Small intestine (tissue), 7 donors: Measurements from ENCODE around the gene NCDN. TPM values are rescaled to one million over a fixed set of nuclear protein-coding genes. Genes with fewer than 3 reads are reported as not detected.

ENCODE experiments used
- DNase-seq, 2 donors: peaks; one replicate each; pipeline versions ENCODE4 v3.0.0 to v3.0.0-alpha.2; 2013
- FAIRE-seq: peaks from 2 replicates; lab custom pipeline; 2012; peaks lifted over from hg19 to GRCh38; lab: Jason Lieb, UNC
- H3K27ac ChIP-seq, 3 donors: one replicate each; pipeline ENCODE4 v1.5.1; 2013; ENCODE audit warnings: low read length in 2 of 3, mild to moderate bottlenecking in 2 of 3, control low read depth in 1 of 3, inconsistent platforms in 1 of 3, low read depth in 1 of 3, moderate library complexity in 1 of 3
- H3K27me3 ChIP-seq, 3 donors: one replicate each; pipeline ENCODE4 v1.6.1; 2013; ENCODE audit warnings: low read length in 3 of 3, inconsistent platforms in 1 of 3; ENCODE audit not compliant: control insufficient read depth in 3 of 3, insufficient read depth in 3 of 3
- H3K36me3 ChIP-seq, 3 donors: one replicate each; pipeline ENCODE4 v1.6.1; 2013; ENCODE audit warnings: low read length in 3 of 3, inconsistent platforms in 1 of 3, low read depth in 1 of 3, mild to moderate bottlenecking in 1 of 3, moderate library complexity in 1 of 3; ENCODE audit not compliant: control insufficient read depth in 3 of 3, insufficient read depth in 2 of 3
- H3K4me1 ChIP-seq, 3 donors: one replicate each; pipeline ENCODE4 v1.6.1; 2013; ENCODE audit warnings: low read length in 2 of 3, inconsistent platforms in 1 of 3, low read depth in 1 of 3, mild to moderate bottlenecking in 1 of 3, moderate library complexity in 1 of 3; ENCODE audit not compliant: control insufficient read depth in 3 of 3, insufficient read depth in 2 of 3
- H3K4me3 ChIP-seq, 3 donors: one replicate each; pipeline ENCODE4 v1.5.1; 2013; ENCODE audit warnings: low read length in 3 of 3, control low read depth in 1 of 3, inconsistent platforms in 1 of 3, low read depth in 1 of 3, mild to moderate bottlenecking in 1 of 3, moderate library complexity in 1 of 3
- H3K9me3 ChIP-seq, 2 donors: one replicate each; pipeline ENCODE4 v1.6.1; 2013; ENCODE audit warnings: low read depth in 1 of 2, low read length in 1 of 2; ENCODE audit not compliant: control insufficient read depth in 2 of 2, insufficient read depth in 1 of 2
- WGBS, 3 donors: extraction: QIAGEN DNeasy Blood & Tissue Kit; methylation state at CpG; one replicate each; pipeline ENCODE4 v1.1.7; 2013; 5-methylcytosine and 5-hydroxymethylcytosine counted together
- polyA plus RNA-seq, 4 donors: library from polyadenylated mRNA; stranded (reverse) in 3 of 4; unstranded in 1 of 4; fragments of 200-250 nt in 3 of 4; fragments of 120-200 nt in 1 of 4; gene quantifications; one replicate each; pipeline versions ENCODE4 v1.2.1 to v1.2.3, GENCODE V29; 2013
- donor health status: healthy with polysubstance abuse.
- donor health status: control.
- donor health status: control.
- donor health status: Bipolar disorder and iron deficiency.
- donor health status: healthy.

The NCDN gene
- polyA plus RNA-seq, 4 donors: 2.4 to 10.9 (median 5.4) TPM

- no peak overlapping the region for H3K4me3 ChIP-seq
- no peaks in the 10 kb centered on the region for H3K9me3 ChIP-seq
- peaks cover 0 to 7% (median 0%) of the 10 kb centered on the region in 3 donors for H3K4me1 ChIP-seq
- DNase-seq (no peak), FAIRE-seq (no peak)
- H3K27me3 ChIP-seq: no peaks in the 10 kb centered on the region
- H3K27ac ChIP-seq: no peak overlapping the region
- peaks cover 0 to 59% (median 0%) of the 10 kb centered on the region in 3 donors for H3K36me3 ChIP-seq
- WGBS, 3 donors: 90 to 95% (median 93%) methylated on average over 14 to 15 of the region's 15 CpGs
These were observed 4.5 kb downstream of the NCDN start for GRCh38 chr1:35561972-35562680.

DNA sequence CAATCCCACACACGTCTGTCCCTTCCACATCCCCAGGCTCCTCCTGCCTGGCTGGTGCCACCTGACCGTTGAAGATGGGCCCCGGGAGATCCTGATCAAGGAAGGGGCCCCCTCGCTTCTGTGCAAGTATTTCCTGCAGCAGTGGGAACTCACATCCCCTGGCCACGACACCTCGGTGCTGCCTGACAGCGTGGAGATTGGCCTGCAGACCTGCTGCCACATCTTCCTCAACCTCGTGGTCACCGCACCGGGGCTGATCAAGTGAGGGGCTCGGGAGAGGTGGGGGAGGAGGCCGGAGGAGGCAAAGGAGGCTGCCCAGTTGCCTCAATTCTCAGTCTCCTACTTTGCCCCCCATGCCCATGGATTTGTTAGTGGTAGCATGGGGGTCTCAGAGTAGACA, 5.6 kb downstream of the NCDN start:
- 71 to 85% (median 74%) methylated on average over 12 of the region's 12 CpGs for WGBS, 3 donors

DNA sequence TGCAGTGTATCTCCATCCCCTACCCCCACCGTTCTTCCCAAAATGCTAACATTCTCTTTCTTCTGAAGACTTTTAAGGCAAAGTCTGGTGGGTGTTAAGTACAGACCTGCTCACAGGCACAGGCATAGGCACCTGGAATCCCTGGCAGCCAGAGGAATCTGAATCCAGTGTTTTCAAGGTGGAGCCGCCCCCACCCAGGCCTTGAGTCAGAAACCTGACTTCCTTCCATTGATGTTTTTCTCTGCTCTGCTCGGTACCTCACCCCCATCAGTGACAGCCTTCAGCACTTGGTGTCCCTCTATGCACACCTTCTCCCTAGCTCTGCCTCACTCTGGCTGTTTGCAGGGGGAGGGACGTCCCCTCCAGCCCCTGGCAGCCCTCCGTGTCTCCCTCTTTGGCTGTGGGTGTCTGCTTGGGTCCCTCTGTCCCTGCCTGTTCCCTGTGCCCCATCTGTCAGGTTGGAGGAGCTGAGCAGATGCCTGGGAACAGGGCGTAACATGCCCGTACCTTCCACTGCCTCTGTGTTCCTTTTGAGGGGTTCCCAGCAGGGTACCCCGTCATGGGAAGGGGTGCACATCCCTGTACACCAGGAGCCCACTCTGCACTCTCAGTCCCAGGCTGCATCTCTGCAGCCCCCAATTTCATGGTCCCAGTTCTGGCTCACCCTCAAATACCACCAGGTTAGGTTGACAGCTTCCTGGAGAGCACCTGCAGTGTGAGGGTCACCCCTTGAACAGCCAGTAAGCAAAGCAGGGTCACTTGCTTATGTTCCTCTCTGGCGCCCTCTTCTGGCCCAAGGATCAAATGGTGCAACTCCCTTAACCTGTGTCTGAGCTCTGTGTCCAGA, 6.7 kb downstream of the NCDN start:
- WGBS, 3 donors: 80 to 83% (median 81%) methylated on average over 9 of the region's 9 CpGs
- Histone ChIP-seq H3K36me3 (peaks cover 0 to 61% (median 0%) of the 10 kb centered on the region in 3 donors), H3K27me3 (no peaks in the 10 kb centered on the region), H3K4me3 (no peak overlapping the region), H3K9me3 (no peaks in the 10 kb centered on the region), H3K27ac (no peak overlapping the region), H3K4me1 (no peaks in the 10 kb centered on the region)
- DNase-seq: peak; percentile 77 to 83
- FAIRE-seq: no peak

More for the DNA sequence above, 5.6 kb downstream of the NCDN start:
- Histone ChIP-seq H3K27me3 (no peaks in the 10 kb centered on the region), H3K9me3 (no peaks in the 10 kb centered on the region), H3K4me1 (peaks cover 0 to 5% (median 0%) of the 10 kb centered on the region in 3 donors), H3K4me3 (no peak overlapping the region), H3K36me3 (peaks cover 0 to 61% (median 0%) of the 10 kb centered on the region in 3 donors), H3K27ac (no peak overlapping the region)
- DNase-seq (no peak), FAIRE-seq (no peak)

- no peak overlapping the region for H3K27ac ChIP-seq
- peaks cover 0 to 61% (median 0%) of the 10 kb centered on the region in 3 donors for H3K36me3 ChIP-seq
- WGBS, 3 donors: 87 to 90% (median 89%) methylated on average over 27 to 28 of the region's 28 CpGs
- DNase-seq (no peak), FAIRE-seq (no peak)
- H3K9me3 ChIP-seq: no peaks in the 10 kb centered on the region
- peaks cover 0 to 3% (median 0%) of the 10 kb centered on the region in 3 donors for H3K27me3 ChIP-seq
- no peak overlapping the region for H3K4me3 ChIP-seq
- H3K4me1 ChIP-seq: no peaks in the 10 kb centered on the region
These were observed 7.5 kb downstream of the NCDN start for GRCh38 chr1:35564884-35565741.

DNA sequence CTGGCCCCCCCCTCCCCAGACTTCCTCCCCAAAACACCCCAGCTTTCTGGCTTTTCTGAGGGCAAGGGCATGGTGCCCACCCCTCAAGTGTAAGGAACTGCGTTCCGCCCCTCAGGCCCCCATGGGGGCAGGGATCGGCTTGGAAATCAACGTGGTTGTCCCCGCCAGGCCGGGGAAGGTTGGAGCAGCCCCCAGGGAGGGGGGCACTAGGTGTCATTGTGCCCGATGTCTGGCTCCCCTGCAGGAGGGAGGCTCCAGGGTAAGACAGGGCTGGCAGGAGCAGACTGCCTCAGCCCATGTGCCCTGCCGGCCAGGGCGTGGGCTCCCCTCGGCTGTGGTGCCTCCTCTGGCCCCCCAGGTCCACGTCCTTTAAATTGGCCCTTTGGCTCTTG, 8.1 kb downstream of the NCDN start:
- Histone ChIP-seq H3K36me3 (peaks cover 0 to 55% (median 0%) of the 10 kb centered on the region in 3 donors), H3K4me1 (no peaks in the 10 kb centered on the region), H3K27ac (no peak overlapping the region), H3K4me3 (no peak overlapping the region), H3K9me3 (no peaks in the 10 kb centered on the region), H3K27me3 (peaks cover 0 to 9% (median 0%) of the 10 kb centered on the region in 3 donors)
- WGBS, 3 donors: 93 to 96% (median 94%) methylated on average over 11 of the region's 11 CpGs
- FAIRE-seq: no peak
- DNase-seq: no peak

GRCh38 chr1:35567947-35568558, 10.5 kb downstream of the NCDN start:
- Histone ChIP-seq H3K36me3 (peaks cover 0 to 33% (median 0%) of the 10 kb centered on the region in 3 donors), H3K27ac (no peak overlapping the region), H3K27me3 (peaks cover 0 to 33% (median 11%) of the 10 kb centered on the region in 3 donors), H3K4me3 (no peak overlapping the region), H3K4me1 (peaks cover 0 to 4% (median 0%) of the 10 kb centered on the region in 3 donors), H3K9me3 (no peaks in the 10 kb centered on the region)
- no peak for DNase-seq
- WGBS, 3 donors: 73 to 84% (median 73%) methylated on average over 9 of the region's 9 CpGs
- FAIRE-seq: no peak

GRCh38 chr1:35568975-35569395, 11.4 kb downstream of the NCDN start:
- H3K4me1 ChIP-seq: peaks cover 0 to 4% (median 0%) of the 10 kb centered on the region in 3 donors
- WGBS, 3 donors: 17 to 25% (median 25%) methylated on average over 4 of the region's 4 CpGs
- peaks cover 0 to 40% (median 15%) of the 10 kb centered on the region in 3 donors for H3K27me3 ChIP-seq
- no peak overlapping the region for H3K4me3 ChIP-seq
- H3K27ac ChIP-seq: no peak overlapping the region
- DNase-seq (peak; percentile 74 to 81), FAIRE-seq (no peak)
- H3K36me3 ChIP-seq: peaks cover 0 to 25% (median 0%) of the 10 kb centered on the region in 3 donors
- H3K9me3 ChIP-seq: no peaks in the 10 kb centered on the region
